NK-92 (cell line): ENCODE measurements around the gene MATN1.

Source experiments
- DNase-seq: peaks from one replicate; lab custom pipeline; 2025; ENCODE audit not compliant: unreplicated experiment; lab: John Stamatoyannopoulos, UW

Gene MATN1

DNA sequence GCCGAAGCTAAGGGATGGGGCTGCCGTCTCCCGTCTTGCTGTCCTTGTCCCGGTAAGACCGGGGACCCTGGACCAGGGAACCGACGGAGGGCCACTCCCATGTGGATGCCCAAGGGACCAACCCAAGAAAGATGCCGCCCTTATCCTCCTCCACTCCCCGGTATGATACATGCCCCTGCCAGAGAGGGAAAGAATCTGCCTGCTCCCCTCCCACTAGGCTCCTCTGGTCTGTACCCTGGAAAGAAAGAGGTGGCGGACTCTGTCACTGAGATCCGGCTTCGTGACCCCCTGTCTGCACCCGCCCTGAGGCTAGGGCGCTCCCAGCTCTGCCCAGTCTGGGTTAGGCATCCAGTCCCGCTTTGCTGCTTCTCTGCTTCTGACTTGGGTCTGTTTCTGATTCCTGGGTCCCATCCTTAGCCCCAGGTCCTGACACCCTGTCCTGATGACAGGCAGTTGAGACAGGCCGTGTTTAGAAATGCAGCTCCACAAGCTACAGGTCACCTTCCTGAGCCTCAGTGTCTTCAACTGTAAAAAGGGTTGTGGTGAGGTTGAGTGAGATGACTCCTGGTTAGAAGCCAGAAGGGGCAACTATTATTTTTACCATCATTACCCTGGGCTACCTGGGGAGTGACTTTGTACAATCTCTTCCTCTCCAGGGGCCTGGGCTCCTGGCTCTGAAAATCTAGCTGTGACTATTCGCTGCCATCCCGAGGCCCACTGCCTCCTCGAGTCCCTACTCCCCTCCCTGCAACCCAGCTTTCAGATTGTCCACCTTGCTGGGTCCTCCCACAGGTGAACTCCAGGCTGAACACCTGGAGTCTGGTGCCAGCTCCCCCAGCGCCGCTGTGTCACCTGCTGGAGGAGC is 3.7 kb downstream of the MATN1 start:
- DNase-seq: no peak

DNA sequence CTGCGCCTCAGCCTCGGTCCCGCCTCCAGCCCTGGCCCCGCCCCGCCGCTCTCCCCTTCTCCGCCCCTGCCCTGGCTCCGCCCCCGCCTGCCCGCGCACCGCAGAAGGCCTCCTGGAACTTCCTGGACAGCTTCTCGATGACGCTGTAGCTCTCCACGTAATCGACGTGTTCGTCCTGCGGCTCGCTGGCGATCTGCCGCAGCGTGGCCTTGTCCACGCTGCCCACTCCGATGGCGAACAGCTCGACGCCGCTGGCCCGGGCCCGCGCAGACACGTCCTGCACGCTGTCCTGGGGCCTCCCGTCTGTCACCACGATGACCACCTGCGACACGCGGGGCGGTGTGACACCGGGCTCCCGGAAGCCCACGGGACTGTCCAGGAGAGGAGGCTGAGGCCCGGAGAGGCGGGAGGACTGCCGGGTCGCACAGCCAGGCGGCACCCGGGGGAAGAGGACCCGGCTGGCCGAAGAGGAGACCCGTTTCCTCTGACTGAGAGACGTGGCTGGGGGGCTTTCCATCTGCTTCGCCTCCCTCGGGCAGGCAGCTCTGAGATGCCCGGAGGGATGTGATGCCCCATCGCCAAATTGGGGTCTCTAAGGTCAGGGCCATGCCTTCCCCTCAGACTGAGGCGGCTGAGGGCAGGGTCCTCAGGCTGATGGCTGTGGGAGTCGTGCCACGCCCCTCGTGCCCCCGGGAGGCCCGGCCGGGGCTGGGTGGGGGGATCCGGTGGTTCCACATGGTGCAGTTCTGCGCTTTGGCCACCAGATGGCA is 4.6 kb downstream of the MATN1 start:
- no peak for DNase-seq

DNA sequence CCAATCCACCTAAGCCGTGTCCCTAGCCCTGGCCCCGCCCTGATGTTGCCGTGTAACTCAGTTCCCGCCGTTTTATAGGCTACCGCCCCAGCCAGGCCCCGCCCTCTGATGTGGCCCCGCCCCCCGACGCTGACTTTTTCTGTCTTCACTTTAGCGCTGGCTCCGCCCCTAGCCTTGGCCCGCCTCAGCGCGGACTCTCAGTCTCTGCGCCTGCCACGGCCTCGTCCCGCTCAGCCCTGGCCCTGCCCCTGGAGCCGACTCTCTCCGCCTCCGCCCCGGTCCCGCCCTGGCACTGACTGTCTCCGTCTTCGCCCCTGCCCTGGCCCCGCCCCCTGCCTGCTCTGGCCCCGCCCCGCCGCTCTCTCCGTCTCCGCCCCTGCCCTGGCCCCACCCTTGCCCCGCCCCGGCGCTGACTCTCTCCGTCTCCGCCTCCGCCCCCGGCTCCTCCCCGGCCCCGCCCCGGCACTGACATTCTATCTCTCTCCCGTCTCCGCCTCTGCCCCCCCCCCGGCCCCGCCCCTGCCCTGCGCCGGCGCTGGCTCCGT is 5.2 kb downstream of the MATN1 start:
- DNase-seq: peak; percentile 99

DNA sequence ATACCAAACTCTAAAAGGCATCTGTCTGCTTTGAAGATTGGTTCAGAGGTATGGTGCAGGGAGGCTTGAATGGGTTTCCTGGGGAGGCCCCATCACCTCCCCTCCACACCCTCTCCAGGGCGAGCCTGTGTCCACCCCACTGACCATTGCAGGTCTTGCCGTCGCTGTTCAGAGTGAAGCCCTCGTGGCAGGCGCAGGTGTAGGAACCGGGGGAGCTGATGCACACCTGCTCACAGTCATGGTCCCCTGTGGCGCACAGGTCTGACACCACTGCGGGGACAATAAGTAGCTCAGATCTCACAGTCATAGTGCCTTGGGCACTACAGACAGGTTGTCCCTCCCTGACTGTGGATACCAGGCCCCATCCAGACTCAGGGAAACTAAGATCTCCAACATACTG is 6.7 kb downstream of the MATN1 start:
- DNase-seq: no peak

DNA sequence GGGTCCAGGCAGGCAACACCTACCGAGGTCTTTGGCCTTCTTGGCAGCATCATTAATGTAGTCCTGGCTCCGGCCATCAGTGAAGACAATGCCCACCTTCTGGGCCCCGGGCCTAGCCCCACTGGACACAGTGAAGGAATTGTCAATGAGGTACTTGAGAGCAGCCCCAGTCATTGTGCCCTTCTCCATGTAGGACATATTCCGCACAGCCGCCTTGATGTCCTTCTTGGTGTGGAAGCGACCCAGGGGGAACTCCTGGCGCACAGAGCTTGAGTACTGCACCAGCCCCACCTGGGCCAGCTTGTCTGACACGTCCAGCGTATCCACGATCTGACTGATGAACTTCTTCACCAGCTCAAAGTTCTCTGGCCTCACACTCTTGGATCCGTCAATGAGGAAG is 7.5 kb downstream of the MATN1 start:
- no peak for DNase-seq

DNA sequence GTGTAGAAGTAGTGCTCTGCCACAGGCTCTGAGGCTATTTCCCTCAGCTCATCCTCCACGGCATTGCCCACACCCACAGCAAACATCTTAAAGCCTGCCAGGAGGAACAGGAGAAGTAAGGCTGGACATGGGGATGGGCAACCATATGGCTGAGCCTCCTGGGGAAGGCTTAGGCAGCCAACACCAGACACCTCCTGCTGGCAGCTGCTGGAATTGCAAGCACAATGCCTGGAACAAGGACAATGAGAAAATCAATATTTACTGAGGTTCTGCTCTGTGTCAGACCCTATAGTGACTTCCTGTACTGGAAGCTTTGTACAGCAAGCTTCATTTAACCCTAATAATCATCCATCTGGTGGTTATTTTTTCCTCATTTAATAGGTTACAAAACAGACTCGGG is 8.2 kb downstream of the MATN1 start:
- no peak for DNase-seq

DNA sequence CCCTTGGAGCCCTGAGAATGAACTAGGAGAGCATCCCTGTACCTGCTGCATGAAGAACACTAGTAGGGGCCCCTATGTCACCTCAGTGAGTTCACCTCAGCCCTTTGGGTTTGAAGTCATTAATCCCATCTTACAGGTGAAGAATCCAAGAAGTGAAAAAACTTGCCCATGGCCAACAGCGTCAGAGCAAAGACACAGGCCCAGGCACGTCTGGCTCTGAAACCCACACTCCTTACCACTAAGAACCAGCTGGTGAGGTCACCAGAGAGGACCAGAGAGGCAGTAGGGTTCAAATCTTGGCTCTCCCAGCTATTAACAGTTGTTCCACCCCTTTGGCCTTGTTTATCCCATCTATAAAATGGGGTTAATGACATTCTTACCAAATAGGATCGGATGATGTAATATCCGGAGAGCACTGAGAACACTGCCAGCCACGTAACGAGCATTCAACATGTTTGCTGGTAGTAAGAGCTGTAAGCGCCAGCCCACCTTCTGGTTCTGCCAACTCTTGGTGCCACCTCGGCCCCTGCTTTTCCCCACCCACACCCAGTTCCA is 8.8 kb downstream of the MATN1 start:
- no peak for DNase-seq

DNA sequence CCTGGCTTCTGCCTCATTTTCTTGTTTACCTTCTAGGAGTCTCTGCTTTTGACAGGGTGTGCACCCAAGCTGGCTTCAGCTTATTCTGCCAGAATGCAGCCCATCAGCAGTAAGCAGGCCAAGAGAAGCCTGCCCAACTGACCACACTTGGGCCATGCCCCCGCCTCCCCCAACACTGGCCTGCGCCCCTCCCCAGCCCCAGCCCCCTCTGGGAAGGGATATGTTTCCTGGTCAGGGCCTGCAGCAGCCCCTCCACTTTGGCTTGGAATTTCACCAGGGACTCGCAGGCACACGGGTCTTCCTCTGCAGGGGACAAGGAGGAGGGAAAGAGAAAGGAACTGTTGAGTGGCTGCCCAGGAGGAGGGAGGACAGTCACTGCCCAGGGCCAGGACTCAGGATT is 9.4 kb downstream of the MATN1 start:
- no peak for DNase-seq

DNA sequence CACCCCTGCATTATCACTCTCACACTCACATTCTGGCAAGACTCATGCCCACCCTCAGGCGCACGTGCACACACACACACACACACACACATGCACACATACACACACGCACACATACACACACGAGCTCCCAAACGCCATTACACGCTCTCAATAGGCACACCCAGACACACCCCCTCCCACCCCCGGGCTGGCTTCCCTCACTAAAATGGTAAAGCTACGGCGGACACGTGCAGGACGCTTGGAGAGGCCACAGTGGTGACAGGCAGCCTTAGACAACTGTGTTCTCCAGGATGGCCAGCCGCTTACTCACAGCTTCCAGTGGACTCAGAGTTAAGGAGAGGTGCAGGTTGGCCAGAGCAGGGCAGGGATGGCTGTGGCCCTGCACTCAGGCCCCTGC is 10.1 kb downstream of the MATN1 start:
- no peak for DNase-seq

DNA sequence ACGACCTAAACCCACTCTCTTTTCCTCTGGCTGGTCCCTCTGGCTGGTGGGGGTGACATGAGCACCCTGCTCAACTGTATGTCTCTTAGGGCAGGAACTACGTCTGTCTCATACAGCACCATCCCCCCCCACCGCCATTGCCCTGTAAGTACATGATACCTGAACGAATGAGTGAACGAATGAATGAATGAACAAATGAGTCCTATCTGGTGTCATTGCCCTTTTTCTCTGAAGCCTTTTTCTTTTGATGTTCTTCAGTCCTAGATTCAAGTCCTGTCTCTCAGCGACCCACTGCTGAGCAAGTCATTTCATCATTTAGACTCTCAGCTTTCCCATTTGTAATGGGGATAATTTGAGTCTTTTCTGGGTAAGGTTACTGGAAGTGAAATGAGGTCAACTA is 10.8 kb downstream of the MATN1 start:
- DNase-seq: no peak

DNA sequence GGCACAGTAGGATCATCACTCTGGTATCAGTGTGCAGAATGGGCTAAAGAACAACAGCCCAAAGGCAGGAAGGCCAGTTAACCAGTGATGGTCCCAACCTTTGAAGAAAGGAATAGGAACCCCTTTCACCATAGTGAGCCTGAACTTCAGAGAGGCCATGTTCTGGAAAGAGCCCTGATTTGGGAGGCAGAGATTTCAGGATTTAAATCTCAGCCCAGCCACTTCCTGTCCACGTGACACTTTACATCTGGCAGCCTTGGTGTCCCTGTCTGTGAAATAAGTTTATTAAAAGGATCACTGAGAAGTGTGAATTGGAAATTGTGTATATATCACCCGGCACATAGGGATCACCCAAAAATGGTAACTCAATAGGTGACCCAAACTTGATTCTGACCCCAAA is 13.0 kb downstream of the MATN1 start:
- no peak for DNase-seq

DNA sequence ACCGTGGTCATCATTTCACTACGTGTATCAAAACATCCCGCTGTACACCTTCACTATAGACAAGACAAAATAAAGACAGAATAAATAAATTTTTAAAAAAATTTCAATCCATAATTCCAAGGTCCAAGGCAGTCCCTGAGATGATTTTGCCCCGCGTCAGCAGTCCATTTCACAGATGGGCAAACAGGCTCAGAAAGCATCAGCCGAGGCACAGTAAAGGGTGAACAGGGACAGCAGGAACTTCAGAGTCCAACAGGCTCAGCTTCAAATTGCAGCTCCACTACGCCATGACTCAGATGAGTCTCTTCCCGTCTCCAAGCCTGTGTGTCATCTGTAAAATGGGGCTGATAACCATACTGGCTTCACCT is 15.0 kb downstream of the MATN1 start:
- DNase-seq: no peak

DNA sequence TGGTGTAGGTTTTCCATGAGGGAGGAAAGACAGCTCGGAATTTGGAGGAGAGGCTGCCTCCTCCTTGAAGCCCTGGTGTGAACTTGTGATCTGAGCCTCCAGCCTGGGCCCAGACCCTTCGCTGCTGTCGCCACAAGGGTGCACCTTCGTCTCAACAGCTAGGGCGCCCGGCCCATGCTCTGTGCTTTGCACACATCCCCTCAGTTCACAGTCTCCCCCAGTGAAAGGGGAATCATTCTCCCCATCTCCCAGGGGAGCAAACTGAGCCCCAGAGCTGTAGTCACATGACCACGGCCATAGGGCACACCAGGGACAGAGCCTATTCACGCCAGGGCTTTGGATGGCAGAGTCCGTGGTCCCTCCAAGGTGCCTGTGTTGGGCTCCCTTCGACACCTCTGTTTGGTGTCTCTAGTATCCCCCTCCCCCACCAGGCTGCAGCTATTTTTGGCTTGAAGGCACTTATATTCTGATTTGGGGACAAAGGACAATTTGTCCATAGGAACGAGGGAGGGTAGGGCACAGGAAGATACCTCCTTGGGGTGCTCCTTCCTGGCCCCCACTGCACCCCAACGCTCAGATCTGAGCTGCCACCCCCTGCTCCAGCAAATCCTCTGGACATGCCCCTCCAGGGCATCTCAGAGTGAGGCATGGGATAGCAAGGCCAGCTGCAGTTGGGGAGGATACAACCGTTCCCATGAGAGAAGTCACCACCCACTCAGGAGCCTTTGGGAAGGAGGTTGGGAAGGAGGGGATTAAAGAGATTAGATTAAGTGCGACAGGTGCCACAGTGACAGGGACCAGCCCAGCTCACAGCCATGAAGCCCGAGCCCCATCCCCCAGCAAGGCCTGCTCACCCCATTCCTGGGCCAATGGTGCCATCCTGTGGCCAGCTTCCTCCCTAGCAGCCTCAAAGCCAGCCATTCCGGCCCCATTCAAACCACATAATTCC is 15.7 kb downstream of the MATN1 start:
- no peak for DNase-seq

DNA sequence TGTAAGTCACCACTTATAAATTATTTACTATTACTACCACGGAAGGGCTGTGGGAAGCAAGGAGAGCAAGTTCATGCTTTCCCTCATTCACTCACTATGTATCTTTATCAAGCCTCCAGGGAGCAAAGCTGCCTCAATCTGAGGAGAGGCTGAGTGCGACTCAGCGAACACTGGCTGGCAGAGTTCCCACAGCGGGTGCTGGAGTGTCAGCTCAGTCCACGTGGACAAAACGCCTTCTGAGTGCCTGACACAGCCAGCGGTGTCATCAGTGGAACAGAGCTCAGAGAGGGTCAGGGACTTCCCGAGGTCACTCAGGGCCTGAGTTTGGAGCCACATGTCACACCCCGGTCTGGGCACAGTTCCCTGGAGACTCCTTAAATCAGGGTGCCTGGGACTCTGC is 16.9 kb downstream of the MATN1 start:
- DNase-seq: no peak

DNA sequence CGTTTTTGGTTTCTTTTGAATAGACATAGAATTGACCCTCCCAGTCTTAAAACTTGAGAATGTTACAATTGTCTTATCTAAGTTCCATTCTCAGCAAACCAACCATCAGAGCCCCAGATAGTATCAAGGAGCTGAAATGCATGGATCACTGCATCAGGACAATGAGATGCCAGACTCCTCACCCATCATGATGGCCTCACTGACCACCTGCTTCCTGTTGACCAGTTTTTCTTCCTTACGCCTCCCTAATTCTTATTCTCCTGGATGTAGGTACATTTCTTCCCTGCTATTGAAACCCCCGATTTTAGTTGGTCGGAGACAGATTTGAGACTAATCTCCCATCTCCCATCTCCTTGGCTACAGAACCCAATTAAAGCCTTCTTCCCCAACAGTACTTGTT is 17.7 kb downstream of the MATN1 start:
- no peak for DNase-seq

DNA sequence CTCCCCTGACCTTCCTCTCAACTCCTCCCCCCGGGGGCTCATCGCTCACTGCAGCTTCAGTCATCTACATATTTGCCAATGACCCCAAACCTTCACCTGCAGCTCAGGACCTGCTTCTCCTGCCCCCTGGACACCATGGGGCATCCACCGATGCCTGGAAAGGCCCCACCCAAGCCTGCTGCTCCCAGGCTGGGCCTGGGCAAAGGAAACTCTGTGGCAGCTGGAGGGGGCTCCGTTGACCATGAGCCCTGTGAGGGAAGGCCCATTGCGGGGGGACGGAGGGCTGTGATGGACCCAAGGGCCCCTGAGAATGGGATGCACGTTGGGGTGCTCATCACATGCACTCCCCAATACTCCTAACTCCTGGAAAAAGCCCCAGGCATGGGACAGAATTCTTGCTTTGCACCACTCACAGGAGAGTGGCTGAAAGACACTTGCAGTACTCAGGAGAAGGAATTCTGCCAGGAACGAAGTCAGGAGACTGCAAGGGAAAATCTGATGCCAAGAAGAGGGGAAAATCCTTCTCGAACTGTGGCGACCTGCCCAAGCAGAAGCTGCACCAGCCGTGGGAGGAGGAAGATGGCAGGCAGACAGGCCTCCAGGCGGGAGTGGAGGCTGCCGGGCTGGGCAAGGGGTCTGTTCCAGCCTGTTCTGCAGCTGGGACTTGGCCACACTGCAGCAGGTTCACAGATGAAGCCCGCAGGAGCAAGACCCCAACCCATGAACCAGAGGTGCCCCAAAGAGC is 18.4 kb downstream of the MATN1 start:
- no peak for DNase-seq

DNA sequence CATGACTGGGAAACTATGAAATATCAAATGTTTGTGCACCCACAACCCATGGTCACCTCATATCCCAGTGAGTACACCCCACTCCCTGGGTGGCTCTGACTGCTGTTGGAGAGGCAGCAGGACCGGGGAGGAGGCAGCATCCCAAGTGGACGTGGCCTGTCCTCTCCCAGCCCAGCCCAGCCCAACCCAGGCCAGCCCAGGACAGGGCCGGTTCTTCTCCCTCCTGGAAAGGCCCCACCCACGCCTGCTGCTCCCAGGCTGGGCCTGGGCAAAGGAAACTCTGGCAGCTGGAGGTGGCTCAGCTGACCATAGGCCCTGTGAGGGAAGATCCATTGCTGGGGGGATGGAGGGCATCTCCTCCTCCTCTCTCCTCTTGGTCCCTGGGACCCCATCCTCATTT is 19.1 kb downstream of the MATN1 start:
- DNase-seq: no peak

DNA sequence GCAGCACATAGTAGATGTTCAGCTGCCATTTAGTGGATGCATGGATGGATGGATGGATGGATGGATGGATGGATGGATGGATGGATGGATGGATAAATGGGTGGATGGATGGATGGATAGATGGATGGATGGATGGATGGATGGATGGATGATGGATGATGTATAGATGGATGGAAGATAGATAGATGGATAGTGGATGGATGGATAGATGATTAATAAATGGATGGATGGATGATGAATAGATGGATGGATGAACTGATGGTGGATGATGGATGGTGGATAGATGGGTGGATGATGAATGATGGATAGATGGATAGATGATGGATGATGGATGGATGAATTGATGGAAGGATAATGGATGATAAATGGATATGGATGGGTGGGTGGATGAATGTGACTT is 20.6 kb downstream of the MATN1 start:
- DNase-seq: no peak

DNA sequence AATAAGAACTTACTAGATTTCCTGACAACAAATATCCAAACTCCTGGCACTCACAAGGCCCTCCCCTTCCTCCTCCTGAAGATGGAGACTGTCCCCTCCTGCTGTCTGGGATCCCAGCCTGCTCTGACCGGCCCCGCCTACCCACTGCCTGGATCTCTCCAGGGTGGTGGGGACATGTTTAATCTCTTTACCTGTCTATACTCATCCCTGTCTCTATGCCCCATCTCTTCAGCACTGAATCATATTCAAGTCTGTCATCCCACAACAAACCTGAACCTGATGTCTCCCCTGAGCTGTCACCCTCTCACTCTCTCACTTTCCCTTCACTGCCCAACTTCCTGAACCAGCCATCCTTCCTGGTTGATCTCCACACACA is 22.1 kb downstream of the MATN1 start:
- DNase-seq: no peak

DNA sequence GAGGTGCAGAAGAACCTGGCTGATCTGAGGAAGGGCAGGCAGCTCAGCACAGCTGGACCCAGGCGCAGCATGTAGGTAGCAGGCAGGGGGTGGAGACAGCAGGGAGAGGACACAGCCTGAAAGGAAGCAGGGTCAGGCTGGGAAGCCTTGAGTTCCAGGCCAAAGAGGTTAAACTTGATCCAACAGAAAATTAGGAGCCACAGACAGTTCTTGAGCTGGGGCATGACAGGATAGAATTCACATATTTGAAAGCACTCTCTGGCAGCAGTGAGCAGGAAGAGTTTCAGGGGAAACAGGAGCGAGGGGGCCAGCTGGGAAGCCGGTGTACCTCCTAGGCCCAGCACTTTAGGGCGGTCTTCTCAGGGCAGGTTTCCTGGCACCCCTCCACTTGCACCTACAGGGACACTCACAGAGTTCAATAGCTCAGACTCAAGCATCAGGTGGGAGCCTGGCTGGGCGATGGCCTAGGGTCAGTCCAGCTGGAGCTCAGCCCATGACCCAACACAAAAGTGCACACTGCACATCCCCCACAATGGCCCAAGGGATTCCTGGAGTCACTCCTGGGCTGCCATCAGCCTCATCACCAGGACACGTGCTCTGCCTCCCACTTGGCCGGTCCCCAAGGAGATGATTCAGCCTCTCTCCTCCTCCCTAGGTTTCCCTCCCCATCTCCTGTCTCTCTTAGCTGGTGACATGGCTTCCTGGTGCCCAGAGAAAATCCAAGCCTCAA is 22.7 kb downstream of the MATN1 start:
- no peak for DNase-seq
